Smooth muscle cell of the coronary artery (primary cell): ENCODE results near the gene SIVA1. TPM values are rescaled to one million over a fixed set of nuclear protein-coding genes. Genes with fewer than 3 reads are reported as not detected.

Experiments used
- total RNA-seq: library from RNA; depleted of rRNA; stranded (reverse); fragments of >200 nt; gene quantifications from 2 replicates; pipeline ENCODE4 v1.2.3, GENCODE V29; 2014; ENCODE audit warnings: low replicate concordance

Gene SIVA1
- total RNA-seq, result 88.7 and 91.4 TPM in 2 replicates

DNA sequence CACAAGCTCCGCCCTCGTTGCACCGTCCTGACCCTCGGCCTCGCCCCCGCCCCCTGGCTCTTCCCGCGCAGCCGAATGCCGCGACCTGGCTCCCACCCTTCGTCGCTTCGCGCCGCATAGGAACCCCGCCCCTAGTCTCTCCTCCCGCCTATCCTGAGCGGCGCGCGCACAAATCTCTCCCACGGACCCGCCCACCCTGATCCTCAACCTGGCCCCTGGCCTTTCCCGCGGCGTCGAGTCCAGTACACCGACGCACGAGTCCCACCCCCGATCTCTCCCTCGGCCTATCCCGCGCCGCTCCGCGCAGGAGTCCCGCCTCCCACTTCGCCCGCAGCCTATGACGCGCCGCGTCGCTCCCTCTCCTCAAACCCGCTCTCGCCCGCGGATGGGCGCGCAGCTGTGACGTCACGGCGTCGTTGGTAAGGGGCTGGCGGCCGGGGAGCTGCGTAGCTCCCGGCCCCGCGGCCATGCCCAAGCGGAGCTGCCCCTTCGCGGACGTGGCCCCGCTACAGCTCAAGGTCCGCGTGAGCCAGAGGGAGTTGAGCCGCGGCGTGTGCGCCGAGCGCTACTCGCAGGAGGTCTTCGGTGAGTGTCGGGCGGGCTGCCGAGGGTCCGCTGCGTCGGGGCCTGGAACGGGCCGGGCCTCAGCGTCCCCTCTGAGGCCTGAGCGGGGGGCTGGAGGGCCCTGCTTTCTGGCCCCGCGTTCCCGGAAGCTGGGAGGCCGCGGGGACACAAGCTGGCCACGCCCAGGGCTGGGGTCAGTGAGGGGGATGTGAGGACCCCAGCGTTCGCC, at the start of gene SIVA1:
Gene SIVA1 (plus strand): TSS at position 413 of the 793 bp plus-strand sequence. CDS start 55 bp downstream, at position 468.

DNA sequence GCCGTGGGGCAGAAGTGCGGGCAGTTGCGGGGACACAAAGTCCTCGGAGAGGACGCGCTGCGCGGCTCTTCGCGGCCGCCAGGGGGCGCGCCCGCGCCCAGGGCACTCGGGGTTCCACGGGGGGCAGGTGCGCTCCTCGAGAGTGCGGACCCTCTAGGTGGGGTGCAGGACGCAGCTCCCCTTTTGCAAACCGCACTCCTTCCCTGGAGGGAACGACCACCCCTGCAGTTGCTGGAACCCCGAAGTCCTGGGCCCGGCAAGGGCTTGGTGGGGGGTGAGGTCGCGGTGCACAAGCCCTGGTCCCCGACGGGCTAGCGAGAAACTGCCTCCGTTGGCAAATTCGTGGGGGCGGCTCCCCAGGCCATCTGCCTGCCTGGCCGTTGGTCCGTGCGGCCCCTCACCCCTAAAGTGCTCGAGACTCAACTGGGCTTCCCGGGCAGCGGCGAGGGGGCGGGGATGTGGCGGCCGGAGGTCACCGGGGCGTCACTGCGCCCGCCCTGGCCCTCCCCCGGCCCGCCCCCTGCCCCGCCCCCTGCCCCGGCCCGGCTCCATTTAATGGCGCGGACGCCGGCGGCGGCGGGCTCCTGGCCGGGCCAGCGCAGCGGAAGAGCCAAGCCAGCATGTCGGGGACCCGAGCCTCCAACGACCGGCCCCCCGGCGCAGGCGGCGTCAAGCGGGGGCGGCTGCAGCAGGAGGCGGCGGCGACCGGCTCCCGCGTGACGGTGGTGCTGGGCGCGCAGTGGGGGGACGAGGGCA, 29.1 kb upstream of the SIVA1 start, which contains the start of gene ADSS1:
Gene ADSS1 (plus strand): TSS at position 579 of the 756 bp plus-strand sequence. CDS start 42 bp downstream, at position 621.

GRCh38 chr14:104794993-104795780, 42.2 kb downstream of the SIVA1 start, which contains the start of gene AKT1:
AKT1 (minus strand) TSS chr14:104795748; CDS start chr14:104792643, 3,105 bp downstream.

GRCh38 chr14:104800771-104801519, 48.0 kb downstream of the SIVA1 start, which contains the start of gene ZBTB42:
ZBTB42 (plus strand) TSS chr14:104801101; CDS start chr14:104801198, 97 bp downstream.

Other genes with a start within 250 kb of the SIVA1 start
- not detected in 2 replicates for gene C14orf180, start 173.4 kb upstream of the SIVA1 start, total RNA-seq
- 0.08 TPM in 1 of 2 replicates, not detected in the other for gene TMEM179, start 148.4 kb upstream of the SIVA1 start, total RNA-seq
- 26.3 and 30.9 TPM in 2 replicates for gene INF2, start 63.5 kb upstream of the SIVA1 start, total RNA-seq
- 4.5 and 9.6 TPM in 2 replicates for gene ADSS1, start 28.9 kb upstream of the SIVA1 start, total RNA-seq
- 206 and 215 TPM in 2 replicates for gene AKT1, start 42.6 kb downstream of the SIVA1 start, total RNA-seq
- 0.82 and 3.5 TPM in 2 replicates for gene ZBTB42, start 48.0 kb downstream of the SIVA1 start, total RNA-seq
- gene CEP170B, start 112.1 kb downstream of the SIVA1 start, total RNA-seq, result 8.2 and 14.6 TPM in 2 replicates
- gene PLD4, start 171.7 kb downstream of the SIVA1 start, total RNA-seq, result 0.15 TPM in 1 of 2 replicates, not detected in the other
- gene AHNAK2, start 225.2 kb downstream of the SIVA1 start, total RNA-seq, result 27.4 and 174 TPM in 2 replicates
- gene CLBA1, start 232.6 kb downstream of the SIVA1 start, total RNA-seq, result 7.6 and 8.9 TPM in 2 replicates